ENCODE measurements around the gene DACT2.
"Not testable (repeated sequence)": the region's sequence is repeated elsewhere in the genome, so short reads cannot be mapped to it uniquely, and the experiment has no call there.

Gene DACT2

GRCh38 chr6:168288781-168289570 is 30.6 kb downstream of the DACT2 start:
- no peak for DNase-seq
- Histone ChIP-seq H3K9me3 (ENCODE audit: severe bottlenecking) (no peaks in the 10 kb centered on the region), H3K36me3 (no peaks in the 10 kb centered on the region), H3K4me3 (ENCODE audit: low read depth, low read length) (no peak overlapping the region), H3K27me3 (ENCODE audit: insufficient read depth, low read depth, severe bottlenecking) (no peaks in the 10 kb centered on the region), H3K27ac (no peak overlapping the region)
- no peak for TF ChIP-seq CTCF (IDR thresholded peaks at IDR 0.05; ENCODE audit: low read depth, low read length)

GRCh38 chr6:168287460-168287859 is 32.1 kb downstream of the DACT2 start:
- not testable (repeated sequence) for H3K27ac ChIP-seq; H3K9me3 ChIP-seq (ENCODE audit: severe bottlenecking); H3K4me3 ChIP-seq (ENCODE audit: low read depth, low read length); H3K27me3 ChIP-seq (ENCODE audit: insufficient read depth, low read depth, severe bottlenecking); DNase-seq; H3K36me3 ChIP-seq

- not testable (repeated sequence) for H3K4me3 ChIP-seq (ENCODE audit: low read depth, low read length)
These were observed 32.7 kb downstream of the DACT2 start for GRCh38 chr6:168286771-168287446.

GRCh38 chr6:168286116-168286515 is 33.5 kb downstream of the DACT2 start:
- no peaks in the 10 kb centered on the region for H3K9me3 ChIP-seq (ENCODE audit: severe bottlenecking)
- no peak for TF ChIP-seq CTCF (IDR thresholded peaks at IDR 0.05; ENCODE audit: low read depth, low read length)
- no peak for DNase-seq
- H3K36me3 ChIP-seq, result no peaks in the 10 kb centered on the region
- no peak overlapping the region for H3K4me3 ChIP-seq (ENCODE audit: low read depth, low read length)
- no peaks in the 10 kb centered on the region for H3K27me3 ChIP-seq (ENCODE audit: insufficient read depth, low read depth, severe bottlenecking)
- H3K27ac ChIP-seq, result no peak overlapping the region

More at GRCh38 chr6:168286771-168287446, 32.7 kb downstream of the DACT2 start:
- not testable (repeated sequence) for DNase-seq; H3K36me3 ChIP-seq; H3K27ac ChIP-seq; H3K9me3 ChIP-seq (ENCODE audit: severe bottlenecking); H3K27me3 ChIP-seq (ENCODE audit: insufficient read depth, low read depth, severe bottlenecking)

- H3K27me3 ChIP-seq (ENCODE audit: insufficient read depth, low read depth, severe bottlenecking), result no peaks in the 10 kb centered on the region
- no peaks in the 10 kb centered on the region for H3K9me3 ChIP-seq (ENCODE audit: severe bottlenecking)
- no peak overlapping the region for H3K4me3 ChIP-seq (ENCODE audit: low read depth, low read length)
- no peaks in the 10 kb centered on the region for H3K36me3 ChIP-seq
- no peak for DNase-seq
- no peak for TF ChIP-seq CTCF (IDR thresholded peaks at IDR 0.05; ENCODE audit: low read depth, low read length)
- no peak overlapping the region for H3K27ac ChIP-seq
These were observed 34.1 kb downstream of the DACT2 start for GRCh38 chr6:168285456-168285855.

GRCh38 chr6:168284187-168284586 is 35.4 kb downstream of the DACT2 start:
- no peaks in the 10 kb centered on the region for H3K27me3 ChIP-seq (ENCODE audit: insufficient read depth, low read depth, severe bottlenecking)
- no peak overlapping the region for H3K4me3 ChIP-seq (ENCODE audit: low read depth, low read length)
- H3K36me3 ChIP-seq, result no peaks in the 10 kb centered on the region
- no peak for DNase-seq
- H3K27ac ChIP-seq, result no peak overlapping the region
- TF ChIP-seq CTCF (IDR thresholded peaks at IDR 0.05; ENCODE audit: low read depth, low read length), result no peak
- H3K9me3 ChIP-seq (ENCODE audit: severe bottlenecking), result no peaks in the 10 kb centered on the region

All from WERI-Rb-1 (cell line).